Airway epithelial cell (primary cell): ENCODE data around the gene S1PR1. TPM values are rescaled to one million over a fixed set of nuclear protein-coding genes. Genes with fewer than 3 reads are reported as not detected.

Source experiments
- total RNA-seq: library from RNA; depleted of rRNA; stranded (reverse); fragments of >200 nt; gene quantifications from 2 replicates; pipeline ENCODE4 v1.2.3, GENCODE V29; 2015

Gene S1PR1
- total RNA-seq: 0.14 and 1.2 TPM in 2 replicates

DNA sequence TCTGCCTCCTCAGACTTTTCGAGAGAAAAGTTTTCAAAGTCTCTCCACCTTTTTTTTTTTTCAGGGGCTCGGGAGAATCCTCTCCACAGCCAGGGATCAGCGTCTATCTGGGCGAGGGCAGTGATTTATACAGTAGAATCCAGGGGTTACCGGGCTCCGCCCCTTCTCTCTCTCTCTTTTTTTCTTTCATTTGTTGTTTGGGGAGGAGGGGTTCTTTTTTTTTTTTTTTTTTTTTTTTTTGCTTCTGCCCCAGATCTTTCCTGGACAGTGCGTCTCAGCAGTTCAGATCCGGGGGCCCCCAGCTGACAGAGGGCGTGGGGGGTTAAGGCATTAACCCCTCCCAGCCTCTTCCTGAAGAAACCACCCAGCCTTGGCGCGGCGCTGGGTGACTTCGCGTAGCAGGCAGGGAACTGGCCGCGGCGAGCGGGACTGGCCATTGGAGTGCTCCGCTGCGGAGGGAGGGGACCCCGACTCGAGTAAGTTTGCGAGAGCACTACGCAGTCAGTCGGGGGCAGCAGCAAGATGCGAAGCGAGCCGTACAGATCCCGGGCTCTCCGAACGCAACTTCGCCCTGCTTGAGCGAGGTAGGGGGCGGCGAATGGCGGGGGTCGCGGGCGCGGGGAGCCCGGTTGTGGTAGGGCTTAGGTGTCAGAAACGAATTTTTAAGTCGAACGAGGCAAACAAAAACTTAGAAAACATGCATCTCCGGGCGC, at the start of gene S1PR1:
Gene S1PR1 (plus strand): TSS at position 504 of the 713 bp plus-strand sequence. CDS start 1,966 bp downstream, outside the sequence.

Other genes starting within 250 kb of the S1PR1 start
- 33.2 and 41.3 TPM in 2 replicates for gene DPH5, start 211.2 kb upstream of the S1PR1 start, total RNA-seq